GM12878 (cell line): ENCODE data around the gene RNF126.

Experiments
- TBL1XR1 ChIP-seq: IDR thresholded peaks from 2 replicates; pipeline ENCODE4 v1.6.1; 2012; ENCODE audit warnings: low read depth, low read length, improper control_type of control experiment
- TF ChIP-seq, protein P1 (sequence below): IDR thresholded peaks from 2 replicates; pipeline ENCODE4 v1.6.1; 2012; ENCODE audit warnings: low read depth, low read length, improper control_type of control experiment

DNA sequence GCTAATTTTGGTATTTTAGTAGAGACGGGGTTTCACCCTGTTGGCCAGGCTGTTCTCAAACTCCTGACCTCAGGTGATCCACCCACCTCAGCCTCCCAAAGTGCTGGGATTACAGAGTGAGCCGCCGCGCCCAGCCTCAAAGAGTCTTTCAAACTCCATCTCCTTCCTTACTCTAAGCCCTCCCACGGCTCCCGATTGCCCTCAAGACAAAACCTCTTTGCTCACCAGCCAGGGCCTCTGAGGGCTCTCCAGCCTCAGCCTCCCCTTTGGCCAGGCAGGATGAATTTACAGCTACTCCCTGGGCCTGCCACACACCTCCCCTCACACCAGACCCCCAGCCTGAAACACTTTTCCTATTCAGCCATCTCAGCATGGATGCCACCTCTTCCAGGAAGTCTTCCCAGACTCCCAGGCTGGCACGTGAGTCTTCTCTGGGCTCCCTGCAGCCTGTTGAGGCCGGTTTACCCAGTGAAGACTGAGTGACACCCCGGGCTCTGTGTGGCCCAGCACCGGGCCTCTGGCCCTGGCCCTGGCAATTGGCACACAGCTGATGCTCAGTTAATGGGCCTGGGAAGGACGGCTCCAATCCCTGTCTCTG, 24.7 kb upstream of the RNF126 start:
- TF ChIP-seq, protein P1, sequence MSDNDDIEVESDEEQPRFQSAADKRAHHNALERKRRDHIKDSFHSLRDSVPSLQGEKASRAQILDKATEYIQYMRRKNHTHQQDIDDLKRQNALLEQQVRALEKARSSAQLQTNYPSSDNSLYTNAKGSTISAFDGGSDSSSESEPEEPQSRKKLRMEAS = no peak
- no peak for TF ChIP-seq TBL1XR1
